A549 treated with dexamethasone at 1 μM for 4 hours (cell line): ENCODE measurements around the gene ZNF684. TPM values are rescaled to one million over a fixed set of nuclear protein-coding genes. Genes with fewer than 3 reads are reported as not detected.

Source experiments
- total RNA-seq: library from RNA; stranded (reverse); fragments of 200-300 nt; extraction: Qiagen RNA extraction; gene quantifications from 5 replicates; pipeline ENCODE4 v1.2.3, GENCODE V29; 2022

Gene ZNF684
- total RNA-seq: 1.7 to 2.3 TPM (median 1.9 TPM) in 5 replicates

GRCh38 chr1:40531381-40532061 is at the start of gene ZNF684:
Gene ZNF684 (plus strand): TSS chr1:40531637. CDS start chr1:40533167, 1,530 bp downstream.

GRCh38 chr1:40508375-40509341 is 22.8 kb upstream of the ZNF684 start, which contains the start of gene EXO5:
Gene EXO5 (plus strand): TSS chr1:40508767. CDS start chr1:40514545, 5,778 bp downstream.

Other genes with a start within 250 kb of the ZNF684 start
- 0.17 to 0.25 TPM (median 0.19 TPM) in 5 replicates for gene COL9A2, start 214.4 kb upstream of the ZNF684 start, total RNA-seq
- 8.9 to 10.7 TPM (median 9.3 TPM) in 5 replicates for gene SMAP2, start 157.9 kb upstream of the ZNF684 start, total RNA-seq
- 1.4 to 2.2 TPM (median 2.1 TPM) in 5 replicates for gene ZFP69B, start 81.2 kb upstream of the ZNF684 start, total RNA-seq
- gene ZFP69, start 54.3 kb upstream of the ZNF684 start, total RNA-seq: not detected in 5 replicates
- gene EXO5, start 22.9 kb upstream of the ZNF684 start, total RNA-seq: 3.3 to 5.1 TPM (median 4.4 TPM) in 5 replicates
- 0.78 to 1.5 TPM (median 1.3 TPM) in 5 replicates for gene RIMS3, start 134.0 kb downstream of the ZNF684 start, total RNA-seq
- gene NFYC, start 160.1 kb downstream of the ZNF684 start, total RNA-seq: 29.6 to 42.0 TPM (median 39.7 TPM) in 5 replicates